Common myeloid progenitor, CD34-positive (primary cell): ENCODE results near the gene ABCA4.

Experiments used
- CTCF ChIA-PET: fragments of 350-600 bp; sonication (Branson Sonifier 250); formaldehyde crosslinking; loops from one replicate; lab custom pipeline; 2021; ENCODE audit warnings: antibody characterized with exemption; lab: Charles Lee
- POLR2A ChIA-PET: fragments of 350-600 bp; sonication (Branson Sonifier 250); formaldehyde crosslinking; loops from one replicate; lab custom pipeline; 2021; ENCODE audit warnings: antibody characterized with exemption; lab: Charles Lee
- DNase-seq, 3 donors: peaks; one replicate each; pipeline versions ENCODE4 v3.0.0 to v3.0.0-alpha.2; 2013
- H3K27ac ChIP-seq, 2 experiments: 1 replicate in 1 of 2; 2 replicates in 1 of 2; pipeline ENCODE4 v1.7.0; 2013; ENCODE audit warnings: inconsistent platforms in 2 of 2, low read length in 2 of 2, mild to moderate bottlenecking in 2 of 2, low read depth in 1 of 2, moderate library complexity in 1 of 2; ENCODE audit not compliant: severe bottlenecking in 2 of 2, insufficient read depth in 1 of 2, poor library complexity in 1 of 2
- H3K27me3 ChIP-seq, 5 experiments: replicated peaks in 2 of 5; 1 replicate in 3 of 5; 2 replicates in 2 of 5; pipeline versions ENCODE4 v1.6.1 to v1.7.0; 2013; ENCODE audit warnings: low read length in 4 of 5, mild to moderate bottlenecking in 2 of 5, moderate library complexity in 2 of 5, inconsistent platforms in 1 of 5; ENCODE audit not compliant: insufficient read depth in 5 of 5, control insufficient read depth in 4 of 5
- H3K36me3 ChIP-seq, 4 experiments: 1 replicate in 2 of 4; 2 replicates in 2 of 4; pipeline versions ENCODE4 v1.6.1 to v1.7.0; 2013; ENCODE audit warnings: low read length in 3 of 4, control low read depth in 1 of 4, mild to moderate bottlenecking in 1 of 4; ENCODE audit not compliant: control insufficient read depth in 4 of 4, insufficient read depth in 4 of 4
- H3K4me1 ChIP-seq, 4 experiments: 1 replicate in 3 of 4; 2 replicates in 1 of 4; pipeline versions ENCODE4 v1.6.1 to v1.7.1; 2013; ENCODE audit warnings: low read length in 3 of 4, mild to moderate bottlenecking in 3 of 4, control low read depth in 1 of 4, inconsistent platforms in 1 of 4, moderate library complexity in 1 of 4; ENCODE audit not compliant: control insufficient read depth in 4 of 4, insufficient read depth in 4 of 4; ENCODE audit errors: control extremely low read depth in 1 of 4
- H3K4me3 ChIP-seq, 7 experiments: 1 replicate in 4 of 7; 2 replicates in 3 of 7; pipeline versions ENCODE4 v1.5.1 to v1.7.0; 2013; ENCODE audit warnings: mild to moderate bottlenecking in 7 of 7, low read length in 6 of 7, moderate library complexity in 6 of 7, inconsistent platforms in 2 of 7, low read depth in 2 of 7, control low read depth in 1 of 7; ENCODE audit not compliant: insufficient read depth in 4 of 7, control insufficient read depth in 1 of 7; ENCODE audit errors: extremely low read depth in 1 of 7
- H3K9me3 ChIP-seq, 5 experiments: 1 replicate in 4 of 5; 2 replicates in 1 of 5; pipeline versions ENCODE4 v1.6.1 to v1.7.1; 2013; ENCODE audit warnings: low read length in 4 of 5, mild to moderate bottlenecking in 2 of 5, inconsistent platforms in 1 of 5, low read depth in 1 of 5, moderate library complexity in 1 of 5; ENCODE audit not compliant: control insufficient read depth in 4 of 5, insufficient read depth in 2 of 5; ENCODE audit errors: control extremely low read depth in 1 of 5
- WGBS: methylation state at CpG from one replicate; pipeline ENCODE4 v1.1.5; 2013; ENCODE audit not compliant: insufficient coverage; 5-methylcytosine and 5-hydroxymethylcytosine counted together

ABCA4 gene

DNA sequence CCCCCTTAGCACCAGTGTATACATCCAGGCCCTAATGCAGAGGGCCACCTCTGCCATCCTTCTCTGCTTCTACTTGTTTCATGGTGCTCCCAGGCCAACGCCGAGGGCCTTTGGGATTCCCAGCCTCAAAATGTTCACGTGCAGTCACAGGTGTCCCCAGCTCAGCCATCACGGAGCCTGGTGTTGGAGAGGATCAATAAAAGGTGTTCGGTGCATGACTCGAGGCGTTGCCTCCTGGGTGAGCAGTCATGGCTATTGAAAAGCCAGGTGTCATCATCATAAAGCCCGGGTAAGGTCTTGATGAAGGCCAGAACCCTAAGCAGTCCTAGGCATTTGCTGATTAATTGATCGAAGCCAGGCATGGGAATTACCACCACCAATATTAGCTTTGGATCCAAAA, 76.1 kb downstream of the ABCA4 start:
- WGBS: 96% methylated on average over 8 of the region's 9 CpGs
- Histone ChIP-seq H3K27me3 (peaks cover 0 to 8% (median 0%) of the 10 kb centered on the region in 5 experiments), H3K4me1 (peaks cover 0 to 16% (median 8%) of the 10 kb centered on the region in 4 experiments), H3K9me3 (no peaks in the 10 kb centered on the region), H3K27ac (no peak overlapping the region), H3K36me3 (no peaks in the 10 kb centered on the region), H3K4me3 (no peak overlapping the region)
- CTCF ChIA-PET: interaction anchor here (0.8 to 31.4 kb wide), 26 partner anchors 10 to 760 kb away, joined by 3 to 616 read pairs (median 4); partner anchors contain the start of gene ARHGAP29
- POLR2A ChIA-PET: no interaction called here
- no peak for DNase-seq

GRCh38 chr1:94044290-94044790, 76.6 kb downstream of the ABCA4 start:
- H3K36me3 ChIP-seq: no peaks in the 10 kb centered on the region
- H3K27ac ChIP-seq: no peak overlapping the region
- DNase-seq: peak in 2 of 3 donors; percentile 23 to 31
- ChIA-PET POLR2A (no interaction called here), CTCF (interaction anchor here (0.8 to 31.4 kb wide), 16 partner anchors 9 to 401 kb away, joined by 3 to 616 read pairs (median 4); partner anchors contain the start of gene ARHGAP29)
- peaks cover 0 to 8% (median 0%) of the 10 kb centered on the region in 5 experiments for H3K27me3 ChIP-seq
- H3K9me3 ChIP-seq: no peaks in the 10 kb centered on the region
- H3K4me3 ChIP-seq: peak overlapping the region in 3 of 7 experiments; percentile 7 to 37 (median 37)
- H3K4me1 ChIP-seq: peaks cover 0 to 14% (median 8%) of the 10 kb centered on the region in 4 experiments
- 32% methylated on average over 8 of the region's 9 CpGs for WGBS

GRCh38 chr1:94043738-94044289, 77.1 kb downstream of the ABCA4 start:
- peaks cover 0 to 10% (median 2%) of the 10 kb centered on the region in 5 experiments for H3K27me3 ChIP-seq

GRCh38 chr1:94042388-94042787, 78.6 kb downstream of the ABCA4 start:
- no peaks in the 10 kb centered on the region for H3K9me3 ChIP-seq
- peaks cover 0 to 13% (median 12%) of the 10 kb centered on the region in 5 experiments for H3K27me3 ChIP-seq
- no peak overlapping the region for H3K4me3 ChIP-seq
- no peak overlapping the region for H3K27ac ChIP-seq
- ChIA-PET POLR2A (no interaction called here), CTCF (interaction anchor here (1.0 to 31.4 kb wide), 10 partner anchors 8 to 422 kb away, joined by 3 to 616 read pairs (median 8); no protein-coding TSS in a partner anchor)
- WGBS: 100% methylated on average over 1 of the region's 1 CpG
- no peak for DNase-seq
- H3K4me1 ChIP-seq: peaks cover 0 to 14% (median 8%) of the 10 kb centered on the region in 4 experiments
- H3K36me3 ChIP-seq: no peaks in the 10 kb centered on the region

More at GRCh38 chr1:94043738-94044289, 77.1 kb downstream of the ABCA4 start:
- H3K9me3 ChIP-seq: no peaks in the 10 kb centered on the region
- WGBS: 0% methylated on average over 1 of the region's 4 CpGs
- ChIA-PET POLR2A (no interaction called here), CTCF (interaction anchor here (0.8 to 31.4 kb wide), 11 partner anchors 9 to 420 kb away, joined by 3 to 616 read pairs (median 11); partner anchors contain the start of gene ARHGAP29)
- DNase-seq: no peak
- H3K27ac ChIP-seq: no peak overlapping the region
- H3K36me3 ChIP-seq: no peaks in the 10 kb centered on the region
- H3K4me3 ChIP-seq: peak overlapping the region in 3 of 7 experiments; percentile 7 to 37 (median 37)
- H3K4me1 ChIP-seq: peaks cover 0 to 14% (median 8%) of the 10 kb centered on the region in 4 experiments

DNA sequence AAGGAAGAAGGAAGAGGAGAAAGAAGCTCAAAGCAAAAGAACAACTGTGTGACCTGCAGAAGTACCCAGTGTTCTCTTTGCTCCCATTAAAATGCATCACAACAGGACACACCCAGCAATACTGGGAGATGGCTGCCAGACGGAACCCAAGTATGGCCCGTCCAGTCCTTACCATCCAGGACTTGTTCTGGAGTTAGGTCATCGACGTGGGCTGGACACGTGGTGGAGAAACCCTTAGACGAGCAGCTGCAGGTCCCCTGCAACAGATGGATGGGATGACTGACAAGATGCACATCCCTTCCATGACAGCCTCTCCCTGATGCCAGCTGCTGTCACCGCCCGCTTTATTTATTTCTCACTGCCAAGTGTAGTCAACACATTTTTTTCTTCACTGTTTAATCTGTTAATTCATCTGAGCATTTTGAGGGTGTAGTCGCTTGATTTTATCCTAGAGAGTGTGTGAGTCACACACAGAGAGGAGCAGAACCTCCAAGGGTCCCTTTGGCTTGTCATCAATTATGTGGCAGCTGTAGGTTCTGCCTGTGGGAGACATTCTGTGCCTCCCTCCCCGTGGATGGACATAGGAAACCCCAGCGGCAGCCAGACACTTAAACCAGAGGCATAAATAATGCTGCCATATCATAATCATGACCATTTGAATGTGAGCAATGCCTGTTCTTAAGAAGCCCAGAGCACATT, 80.9 kb downstream of the ABCA4 start:
- Histone ChIP-seq H3K4me1 (peaks cover 0 to 10% (median 5%) of the 10 kb centered on the region in 4 experiments), H3K9me3 (no peaks in the 10 kb centered on the region), H3K27ac (no peak overlapping the region), H3K27me3 (peaks cover 0 to 17% (median 16%) of the 10 kb centered on the region in 5 experiments), H3K36me3 (no peaks in the 10 kb centered on the region), H3K4me3 (no peak overlapping the region)
- DNase-seq: no peak
- ChIA-PET CTCF (interaction anchor here (0.6 to 31.4 kb wide), 30 partner anchors 9 to 767 kb away, joined by 3 to 616 read pairs (median 4); no protein-coding TSS in a partner anchor), POLR2A (no interaction called here)
- 95% methylated on average over 8 of the region's 11 CpGs for WGBS

DNA sequence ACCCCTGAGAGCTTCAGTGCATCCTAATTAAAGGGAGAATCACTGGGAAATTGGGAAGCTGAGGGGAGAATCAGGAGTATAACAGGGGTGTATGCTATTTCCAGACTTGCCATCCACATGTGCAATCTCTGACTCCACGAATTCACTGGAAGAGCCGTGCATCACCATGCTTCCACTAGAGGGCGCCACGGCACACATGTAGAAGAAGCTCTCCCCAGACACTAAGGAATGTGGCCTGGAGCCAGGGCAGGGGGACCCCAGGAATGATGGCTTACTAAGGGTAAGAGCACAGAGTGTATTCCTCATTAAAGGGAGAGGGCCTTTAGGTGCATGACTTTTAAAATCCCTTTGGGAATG, 81.5 kb downstream of the ABCA4 start:
- 4% methylated on average over 4 of the region's 4 CpGs for WGBS
- Histone ChIP-seq H3K4me1 (peaks cover 0 to 5% (median 5%) of the 10 kb centered on the region in 4 experiments), H3K27me3 (peaks cover 0 to 17% (median 16%) of the 10 kb centered on the region in 5 experiments), H3K9me3 (no peaks in the 10 kb centered on the region), H3K36me3 (no peaks in the 10 kb centered on the region), H3K4me3 (no peak overlapping the region), H3K27ac (no peak overlapping the region)
- POLR2A ChIA-PET: no interaction called here
- peak; percentile 61 to 81 (median 70) for DNase-seq
- CTCF ChIA-PET: interaction anchor here (0.5 to 31.4 kb wide), 25 partner anchors 10 to 767 kb away, joined by 3 to 616 read pairs (median 4); no protein-coding TSS in a partner anchor
